SKM-1 treated with dmso at 0.1 percent for 144 hours (cell line): ENCODE results near the gene DMBX1.

Experiments used
- DNase-seq: peaks from one replicate; lab custom pipeline; 2025; ENCODE audit not compliant: unreplicated experiment; lab: John Stamatoyannopoulos, UW

DMBX1 gene

DNA sequence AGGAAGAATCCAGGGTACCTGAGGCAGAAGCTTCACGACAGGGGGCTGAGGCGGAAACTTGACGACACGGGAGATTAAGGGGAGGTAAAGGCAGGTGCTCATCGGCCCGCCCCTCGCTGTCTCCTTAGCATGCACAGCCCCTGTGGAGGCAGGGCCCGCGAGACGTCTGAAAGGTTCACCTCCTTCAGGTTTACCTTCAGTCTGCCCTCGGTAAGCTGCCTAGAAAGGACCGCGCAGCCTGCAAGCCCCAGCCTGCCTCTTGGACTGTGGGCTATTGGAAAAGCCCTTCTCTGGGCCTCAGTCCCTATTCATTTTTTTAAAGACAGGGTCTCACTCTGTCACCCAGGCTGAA is 33.3 kb downstream of the DMBX1 start:
- DNase-seq, result no peak

DNA sequence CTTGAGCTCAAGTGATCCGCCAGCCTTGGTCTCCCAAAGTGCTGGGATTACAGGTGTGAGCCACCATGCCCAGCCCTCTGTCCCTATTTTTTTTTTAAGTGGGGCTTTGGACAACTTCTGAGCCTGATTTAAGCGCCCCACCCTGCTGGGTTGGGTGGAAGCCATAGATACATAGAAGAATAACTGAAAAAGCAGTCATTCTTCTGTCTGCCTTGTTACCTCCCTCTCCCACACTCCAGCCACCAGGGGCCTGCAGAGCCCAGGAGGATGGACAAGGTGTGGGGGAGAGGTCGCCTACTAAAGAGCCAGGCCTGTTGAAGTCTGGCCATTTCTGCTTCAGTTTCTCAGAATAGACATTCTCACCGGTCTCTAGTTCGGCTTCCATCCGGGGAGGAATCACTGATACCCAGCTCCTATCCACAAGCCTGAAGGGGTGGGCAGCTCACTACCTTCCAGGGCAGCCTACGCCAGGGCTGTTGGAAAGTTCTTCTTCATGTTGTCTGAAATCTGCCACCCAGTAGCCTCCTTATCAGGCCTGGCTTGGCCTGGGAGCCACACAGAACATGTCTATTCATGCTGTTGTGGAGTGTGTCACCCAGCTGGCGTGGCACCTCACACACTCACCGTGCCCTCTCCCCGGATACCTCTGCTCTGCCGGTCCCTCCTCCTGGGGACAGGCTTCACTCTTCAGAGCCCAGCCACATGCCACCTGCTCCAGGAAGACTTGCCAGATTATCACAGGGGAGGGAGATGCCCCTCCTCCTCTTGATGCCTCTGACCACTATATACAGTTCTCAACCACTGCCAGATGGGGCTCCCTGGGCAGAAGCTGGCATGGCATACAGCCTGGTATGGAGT is 34.1 kb downstream of the DMBX1 start:
- DNase-seq, result no peak

DNA sequence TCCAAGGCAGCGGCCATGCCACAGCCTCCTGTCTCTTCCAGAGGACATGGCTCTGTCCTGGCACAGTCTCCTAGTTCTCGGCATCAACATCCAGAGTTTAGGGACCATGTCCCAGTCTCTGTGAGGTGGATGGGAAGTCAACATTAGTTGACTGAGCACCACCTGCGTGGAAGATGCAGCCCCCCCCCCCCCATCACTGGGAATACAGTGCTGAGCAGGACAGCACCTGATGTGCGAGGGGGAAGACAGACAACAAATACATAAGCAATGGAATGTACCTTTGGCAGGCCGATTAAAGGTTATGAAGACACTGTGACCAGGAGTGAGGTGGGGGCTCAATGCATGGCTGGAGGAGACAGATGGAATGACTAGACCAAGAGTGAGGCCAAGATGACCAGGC is 35.2 kb downstream of the DMBX1 start:
- DNase-seq, result no peak

DNA sequence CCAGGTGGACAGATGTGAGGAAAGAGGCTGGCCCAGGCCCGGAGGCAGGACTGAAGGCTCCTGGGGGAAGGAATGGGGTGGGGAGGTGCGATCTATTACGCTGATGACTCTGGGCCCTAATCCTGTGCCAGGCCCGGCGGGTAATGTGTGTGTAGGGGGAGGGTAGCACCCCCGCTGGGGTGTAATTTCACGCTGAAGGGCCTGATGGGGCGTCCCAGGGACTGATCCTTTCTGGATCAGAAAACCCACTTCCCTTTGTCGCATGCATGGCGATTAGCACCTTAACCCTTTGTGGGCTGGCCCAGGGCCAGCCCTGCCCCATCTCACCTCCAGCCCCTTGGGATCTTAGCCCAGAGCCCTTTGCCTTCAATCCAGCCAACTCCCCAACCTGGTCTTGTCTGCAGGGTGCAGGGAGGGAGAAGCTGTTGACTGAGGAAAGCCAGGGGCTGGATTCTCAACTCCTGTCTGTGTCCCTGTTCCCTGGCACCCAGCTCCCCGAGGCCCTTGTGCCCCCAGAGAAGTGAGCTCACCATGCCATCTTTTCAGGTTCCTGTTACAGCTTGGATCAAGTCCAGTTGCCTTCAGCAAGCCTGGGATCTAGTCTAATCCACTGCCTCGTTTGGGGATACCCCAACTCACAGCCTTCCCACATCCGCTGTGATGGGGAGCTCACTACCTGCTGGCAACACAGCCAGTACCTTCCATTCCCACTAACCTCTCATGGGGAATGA is 35.8 kb downstream of the DMBX1 start:
- no peak for DNase-seq

DNA sequence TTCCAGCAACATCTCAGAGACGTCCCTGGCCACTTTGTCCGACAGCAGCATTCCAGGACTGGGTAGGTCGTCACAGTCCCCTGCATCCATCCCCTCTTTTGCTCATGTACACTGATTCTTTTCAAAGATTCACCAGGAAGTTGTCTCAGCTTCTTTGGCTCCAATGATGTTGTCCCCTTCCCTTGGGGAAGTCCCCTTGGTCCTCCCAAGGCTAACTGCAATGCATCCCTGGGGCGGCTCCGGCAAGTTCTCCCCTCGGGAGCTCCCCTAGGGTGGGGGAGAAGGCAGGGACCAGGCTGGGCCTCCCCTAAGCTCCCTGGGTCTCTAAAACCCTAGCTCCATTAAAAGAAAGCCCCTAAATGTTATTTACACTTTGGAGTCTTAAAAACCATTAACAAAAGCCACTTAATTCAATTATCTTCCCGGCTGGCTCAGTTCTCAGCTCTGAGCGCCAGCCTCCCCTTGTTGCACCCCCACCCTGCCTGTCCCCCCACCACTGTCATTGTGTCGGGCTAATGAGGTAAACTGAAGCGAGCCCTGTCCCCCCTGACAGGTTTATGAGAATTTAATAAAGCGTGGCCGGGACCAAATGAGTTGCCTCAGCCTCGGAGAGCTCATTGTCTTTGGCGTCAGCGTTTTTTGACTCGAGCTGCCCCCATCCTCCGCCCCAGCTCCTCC is 36.5 kb downstream of the DMBX1 start:
- no peak for DNase-seq

DNA sequence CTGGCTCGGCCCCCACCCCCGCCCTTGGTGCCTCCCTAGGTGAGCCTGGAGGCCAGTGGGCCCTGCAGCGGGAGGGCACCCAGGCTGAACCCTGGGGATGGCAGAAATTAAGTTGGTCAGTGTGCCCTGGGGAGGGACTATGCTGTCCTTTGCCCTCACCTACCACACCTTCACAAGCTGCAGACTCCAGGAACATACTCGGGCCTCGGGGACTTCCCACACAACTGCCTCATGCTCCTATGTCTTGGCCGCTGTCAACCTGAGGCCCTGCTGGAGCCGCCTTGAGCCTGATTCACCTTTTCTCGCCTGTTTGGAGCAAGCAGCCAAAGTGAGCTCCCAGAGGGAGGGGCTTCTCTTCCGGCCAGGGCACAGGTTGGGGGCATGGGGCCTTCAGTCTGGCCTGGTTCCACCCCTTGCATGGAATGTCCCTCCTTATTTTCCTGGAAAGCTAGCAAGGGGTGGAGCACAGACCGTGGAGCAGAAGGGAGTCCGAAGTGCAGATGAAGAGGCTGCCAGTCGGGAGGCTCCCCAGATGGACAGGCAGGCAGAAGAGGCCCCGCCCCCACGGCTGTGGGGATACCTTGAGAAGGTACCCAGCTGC is 37.2 kb downstream of the DMBX1 start:
- DNase-seq, result no peak

DNA sequence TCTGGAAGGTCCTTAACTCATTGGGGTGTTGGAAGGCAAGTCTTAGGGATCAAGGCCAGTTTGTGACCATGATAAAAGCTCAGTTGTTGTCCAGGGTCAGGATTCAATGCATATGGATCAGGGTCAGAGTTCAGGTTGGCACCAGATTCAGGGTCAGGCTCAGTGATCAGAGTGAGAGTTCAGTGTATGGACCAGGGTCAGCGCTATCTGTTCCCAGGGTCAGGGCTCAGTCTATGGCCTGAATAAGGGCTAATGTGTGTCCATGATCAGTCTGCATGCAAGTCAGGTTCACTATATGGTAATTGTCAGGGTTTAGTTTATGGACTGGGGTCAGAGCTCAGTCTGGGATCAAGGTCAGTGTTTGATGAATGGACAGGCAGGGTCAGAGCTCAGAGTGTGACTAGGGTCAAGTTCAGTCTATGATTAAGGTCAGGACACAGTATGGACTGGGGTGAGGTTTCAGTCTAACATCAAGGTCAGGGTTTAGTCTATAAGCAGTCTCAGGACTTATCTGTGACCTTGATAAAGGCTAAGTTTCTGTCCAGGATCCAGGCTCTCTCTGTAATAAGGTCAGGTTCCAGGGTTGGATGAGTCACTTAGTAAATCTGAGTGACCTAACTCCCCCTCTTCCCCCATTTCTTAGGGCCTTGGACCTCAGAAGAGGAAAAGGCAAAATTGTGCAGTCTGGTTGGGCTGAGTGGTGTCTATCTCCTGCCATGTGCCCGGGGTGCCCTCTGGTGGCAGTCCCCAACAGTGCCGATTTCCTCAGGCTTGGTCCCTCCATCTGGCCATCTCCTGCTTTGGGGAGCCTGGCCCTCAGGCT is 38.0 kb downstream of the DMBX1 start:
- peak; percentile 51 for DNase-seq

DNA sequence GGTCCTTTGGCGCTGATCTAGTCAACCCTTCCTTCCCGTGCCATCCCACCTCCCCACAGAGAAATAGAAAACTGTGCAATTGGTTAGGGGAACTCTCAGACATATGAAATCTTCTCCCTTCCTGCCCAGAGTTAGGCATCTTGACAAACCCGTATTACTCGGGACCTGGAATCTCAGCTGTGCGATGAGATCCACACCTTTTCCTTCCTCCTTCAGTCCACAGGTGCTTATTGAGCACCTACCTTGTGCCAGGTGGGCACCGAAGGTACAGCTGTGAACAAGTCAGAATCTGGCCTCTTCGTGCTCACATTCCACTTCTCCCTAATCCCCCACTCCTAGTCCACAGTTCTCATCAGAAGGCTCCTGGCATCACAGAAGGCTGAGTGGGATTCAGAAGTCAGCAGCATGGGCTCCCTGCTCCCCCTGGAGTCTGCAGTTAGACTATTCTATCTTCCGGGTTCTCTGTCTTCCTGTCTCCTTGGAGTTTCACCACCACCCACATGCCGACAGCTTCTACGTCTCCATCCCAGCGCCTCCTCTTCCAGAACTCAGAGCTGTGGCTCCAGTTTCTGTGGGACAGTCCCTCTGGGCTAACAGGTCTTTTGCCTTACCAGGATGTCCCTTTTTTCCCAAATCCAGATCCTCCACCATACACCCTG is 38.8 kb downstream of the DMBX1 start:
- DNase-seq, result no peak

DNA sequence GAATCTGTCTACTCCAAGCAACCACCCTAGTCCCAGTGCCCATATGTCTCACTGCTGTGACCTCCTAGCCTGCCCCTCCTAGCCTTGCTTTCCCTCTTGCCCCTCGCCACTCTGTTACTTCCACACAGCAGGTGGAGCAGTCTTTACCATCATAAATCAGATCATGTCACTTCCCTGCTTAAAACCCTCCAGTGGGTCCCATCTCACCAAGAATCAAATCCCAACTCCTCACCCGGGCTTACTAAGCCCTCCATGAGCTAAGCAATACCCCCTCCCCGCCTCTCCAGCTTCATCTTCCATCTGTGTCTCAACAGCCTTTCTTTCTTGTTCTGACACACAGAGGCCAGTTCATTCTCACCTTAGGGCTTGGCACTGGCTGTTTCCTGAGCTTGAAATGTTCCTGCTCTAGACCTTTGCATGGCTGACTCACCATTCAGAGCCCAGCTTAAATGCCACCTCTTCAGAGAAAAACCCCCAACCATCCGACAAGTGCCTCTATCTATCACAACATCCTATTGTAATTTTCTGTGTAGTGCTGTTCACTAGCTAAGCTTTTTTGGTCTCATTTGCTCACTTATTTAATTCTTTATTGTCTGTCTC is 39.5 kb downstream of the DMBX1 start:
- no peak for DNase-seq

DNA sequence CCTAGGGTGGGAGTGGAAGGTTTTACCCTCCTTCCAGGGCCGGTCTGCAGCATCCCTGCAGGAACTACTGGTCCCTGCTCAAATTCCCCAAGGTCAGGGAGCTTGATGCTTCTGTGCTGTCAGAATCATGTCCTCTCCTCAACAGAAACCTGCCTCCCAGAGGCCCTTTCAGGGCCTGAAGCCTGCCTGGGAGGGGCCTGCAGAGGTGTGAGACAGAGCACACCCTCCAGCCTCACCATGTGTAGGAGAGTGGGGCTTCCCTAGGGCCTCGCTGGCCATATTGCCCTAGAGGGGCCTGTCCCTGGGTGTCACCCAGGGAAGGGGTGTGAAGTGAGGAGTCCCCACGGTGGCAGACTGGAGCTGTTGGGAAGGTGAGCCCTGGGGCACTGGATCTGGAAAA is 40.7 kb downstream of the DMBX1 start:
- no peak for DNase-seq

DNA sequence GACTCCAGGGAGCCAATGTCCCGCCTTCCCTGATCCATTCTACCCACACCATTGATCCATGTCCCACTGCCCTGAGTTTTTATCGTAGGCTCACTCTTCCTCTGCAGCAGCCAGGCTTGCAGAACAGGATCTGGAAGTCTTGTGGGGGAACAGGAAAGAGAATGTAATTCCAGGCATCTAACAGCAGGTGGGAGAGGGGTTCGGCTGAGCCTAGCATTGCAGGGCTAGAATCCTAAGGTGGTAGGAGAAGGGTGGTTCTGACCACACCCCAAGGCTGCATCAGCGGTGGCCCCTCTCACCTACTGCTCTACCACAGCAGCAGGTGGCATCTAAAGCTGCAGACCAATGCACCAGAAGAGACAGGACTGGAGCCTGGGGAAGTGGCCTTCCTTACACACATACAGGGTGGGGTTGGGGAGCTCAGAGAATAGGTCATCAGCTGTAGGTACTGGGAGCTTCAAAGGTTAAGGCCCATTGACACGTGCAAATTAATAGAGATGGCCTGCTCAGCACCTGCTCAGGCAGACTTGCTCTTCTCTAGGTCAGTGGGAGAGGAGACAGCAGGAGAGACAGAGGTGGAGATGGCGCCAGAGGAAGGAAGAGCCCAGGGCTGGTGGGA is 41.3 kb downstream of the DMBX1 start:
- DNase-seq, result no peak

DNA sequence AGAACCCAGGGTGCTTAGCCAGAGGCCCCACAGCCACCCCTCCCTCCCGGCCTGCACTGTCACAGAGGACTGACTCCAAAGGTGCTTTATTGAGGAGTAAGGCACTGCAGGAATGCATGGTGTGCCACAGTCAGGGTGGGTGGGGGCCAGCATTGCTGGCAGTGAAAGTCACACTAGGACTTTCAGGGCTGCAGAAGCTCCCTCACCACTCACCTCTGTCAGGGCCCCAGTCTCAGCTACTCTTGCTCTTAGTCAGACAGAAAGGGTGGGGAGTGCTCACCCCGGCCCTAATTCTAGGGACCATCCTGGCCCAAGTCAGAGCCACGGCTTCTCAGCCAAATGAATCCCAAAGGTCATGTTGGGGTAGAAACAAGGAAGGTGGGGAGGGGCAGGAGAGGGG is 42.5 kb downstream of the DMBX1 start:
- no peak for DNase-seq

DNA sequence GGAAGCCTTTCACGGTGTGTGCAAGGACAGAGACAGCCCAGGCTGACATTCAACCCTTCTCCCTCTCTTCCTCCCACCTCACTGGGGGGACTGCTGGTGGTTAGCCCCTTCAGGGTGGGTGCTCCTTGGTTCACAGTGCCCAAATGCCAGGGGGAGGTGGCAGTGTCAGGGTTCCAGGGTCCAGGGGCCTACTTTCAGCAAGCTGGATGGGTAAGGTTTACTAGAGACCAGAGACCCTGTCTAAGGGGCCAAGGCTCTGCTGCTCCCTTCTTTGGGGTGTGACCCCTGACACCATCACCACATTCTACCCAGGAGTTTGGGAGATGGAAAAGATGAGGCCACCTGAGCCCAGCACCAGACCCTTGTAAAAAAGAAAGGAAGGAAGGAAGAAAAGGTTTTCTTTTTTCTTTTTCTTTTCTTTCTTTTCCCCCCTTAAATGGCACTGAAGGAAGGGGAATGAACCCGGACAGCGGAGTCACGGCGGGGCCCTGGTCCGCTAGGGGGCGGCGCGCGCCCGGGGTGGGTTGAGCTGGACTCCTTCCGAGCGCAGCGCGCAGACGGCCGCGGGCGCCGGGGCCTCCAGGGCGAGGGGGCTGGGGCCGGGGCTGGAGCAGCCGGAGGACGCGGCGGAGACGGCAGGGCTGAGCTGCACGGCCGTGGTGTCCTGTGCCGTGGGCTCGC is 43.0 kb downstream of the DMBX1 start:
- peak; percentile 9 for DNase-seq

DNA sequence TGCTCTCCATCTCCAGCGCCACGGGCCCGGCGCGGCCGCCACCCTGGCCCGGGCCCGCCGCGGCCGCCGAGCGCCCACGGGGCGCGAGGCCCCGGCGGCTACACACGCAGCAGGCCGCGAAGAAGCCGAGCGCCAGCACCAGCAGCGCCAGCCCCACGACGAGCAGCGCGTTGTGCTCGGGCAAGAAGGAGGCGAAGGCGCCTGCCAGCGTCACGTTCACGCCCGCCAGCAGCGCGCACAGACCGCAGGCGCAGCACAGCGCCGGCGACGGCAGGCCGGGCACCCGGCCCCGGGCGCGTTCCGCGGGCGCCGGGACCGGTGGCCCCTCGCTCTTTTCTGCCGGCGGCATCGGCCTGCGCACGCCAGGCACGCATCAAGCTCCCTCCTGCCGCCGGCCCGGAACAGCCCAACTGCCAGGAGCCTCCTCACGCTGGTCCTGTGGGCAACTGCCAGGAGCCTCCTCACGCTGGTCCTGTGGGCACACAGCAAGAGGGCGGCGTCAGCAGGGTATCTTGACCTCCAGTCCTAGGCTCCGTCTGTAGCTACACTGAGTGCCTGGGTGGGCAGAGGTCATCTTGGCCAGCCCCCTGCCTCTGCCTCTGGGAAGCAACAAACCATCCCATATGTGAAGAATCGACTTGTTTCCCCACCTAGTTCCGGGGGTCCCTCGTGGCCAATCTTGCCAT is 43.7 kb downstream of the DMBX1 start:
- DNase-seq, result no peak

DNA sequence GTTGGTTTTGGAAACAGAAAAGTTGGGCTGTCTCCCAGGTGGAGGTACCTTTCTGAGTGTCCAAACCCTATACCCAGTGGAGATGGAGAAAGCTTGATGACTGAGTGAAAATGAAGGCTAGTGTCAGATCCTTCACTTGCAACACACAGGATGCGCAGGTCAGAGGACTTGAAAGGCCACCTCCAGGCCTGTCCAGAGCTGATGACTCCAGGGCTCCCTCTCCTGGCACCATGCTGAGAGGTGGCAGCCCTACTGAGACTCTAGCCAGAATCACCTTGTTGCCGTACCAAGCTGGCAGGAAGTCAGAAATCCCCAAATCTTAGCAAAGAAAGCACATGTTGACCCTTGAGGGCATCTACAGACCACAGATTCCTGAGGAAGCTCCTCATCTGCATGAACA is 45.4 kb downstream of the DMBX1 start:
- peak; percentile 51 for DNase-seq

DNA sequence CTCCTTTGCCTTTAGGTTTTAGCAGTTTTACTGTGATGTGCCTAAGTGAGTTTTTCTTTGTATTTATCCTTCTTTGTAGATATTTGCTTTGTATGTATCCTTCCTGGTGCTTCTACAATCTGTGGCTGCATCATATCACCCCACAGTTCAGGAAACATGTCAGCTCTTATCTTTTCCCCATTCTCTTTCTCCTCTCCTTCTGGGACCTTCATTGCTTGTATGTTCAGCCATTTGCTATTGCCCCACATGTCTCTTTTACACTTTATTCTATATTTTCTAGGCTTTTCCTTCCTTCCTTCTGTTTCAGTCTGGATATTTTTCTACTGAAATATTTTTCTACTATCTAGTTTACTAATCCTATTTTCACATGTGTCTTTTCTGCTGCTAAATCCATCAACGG is 46.9 kb downstream of the DMBX1 start:
- no peak for DNase-seq

DNA sequence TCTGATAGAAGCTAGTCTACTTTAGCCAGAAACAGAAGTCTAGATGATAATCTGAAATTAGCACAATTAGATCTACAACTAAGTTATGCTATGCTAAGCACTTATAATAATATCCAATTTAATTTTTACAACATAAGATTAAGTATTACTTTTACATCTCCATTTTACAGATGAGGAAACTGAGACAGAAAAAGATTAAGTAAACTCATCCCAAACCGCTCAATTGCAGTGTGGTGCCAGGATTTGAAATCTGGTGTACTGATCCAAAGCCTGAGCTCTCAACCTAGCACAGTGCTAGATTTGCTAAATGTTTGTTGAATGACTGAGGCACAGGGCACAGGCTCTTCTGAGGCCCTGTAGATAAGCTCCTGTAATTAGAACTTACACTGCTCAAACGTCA is 48.0 kb downstream of the DMBX1 start:
- DNase-seq, result no peak

DNA sequence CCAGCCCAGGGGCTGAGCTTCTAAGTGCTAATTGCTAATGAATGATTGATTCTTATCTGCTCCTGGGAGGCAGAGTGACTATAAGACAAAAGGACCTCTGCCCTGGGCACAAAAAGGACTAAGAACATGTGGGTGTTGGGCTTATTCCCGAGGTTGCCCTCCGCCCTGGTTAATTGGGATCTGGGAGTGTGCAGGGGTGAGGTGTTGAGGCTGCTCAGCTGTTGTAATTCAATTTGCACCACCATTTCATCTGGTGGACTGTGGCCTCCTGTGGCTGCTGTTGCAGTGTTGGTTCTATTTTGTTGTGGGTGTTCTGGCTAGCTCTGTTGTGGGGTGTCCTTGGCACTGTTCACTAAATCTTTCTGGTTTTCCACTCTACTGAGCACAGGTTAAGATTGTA is 48.5 kb downstream of the DMBX1 start:
- no peak for DNase-seq
